Brain pericyte (primary cell): ENCODE measurements around the gene AHSG.

Source experiments
- DNase-seq: peaks from one replicate; pipeline ENCODE4 v3.0.0-alpha.2; 2012; ENCODE audit warnings: low read depth, low spot score

AHSG gene

GRCh38 chr3:186642014-186642413 is 29.2 kb downstream of the AHSG start:
- no peak for DNase-seq

GRCh38 chr3:186643493-186643892 is 30.6 kb downstream of the AHSG start:
- DNase-seq, result no peak

DNA sequence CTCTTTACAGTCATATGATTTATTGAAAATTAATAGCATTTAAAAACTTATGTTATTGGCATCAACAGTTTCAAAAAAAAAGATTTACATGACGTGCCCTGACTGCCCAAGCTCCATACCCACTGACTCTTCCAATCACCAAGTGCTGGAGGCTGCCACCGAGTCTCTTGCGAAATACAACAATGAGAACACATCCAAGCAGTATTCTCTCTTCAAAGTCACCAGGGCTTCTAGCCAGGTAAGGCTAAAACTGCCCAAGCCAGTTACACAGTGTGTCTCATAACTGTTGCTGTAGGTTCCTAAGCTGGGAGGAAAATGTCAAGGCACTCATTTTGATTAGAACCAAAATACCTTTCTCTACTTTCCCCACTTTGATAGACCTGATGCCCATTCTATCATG is 31.8 kb downstream of the AHSG start:
- DNase-seq, result no peak

DNA sequence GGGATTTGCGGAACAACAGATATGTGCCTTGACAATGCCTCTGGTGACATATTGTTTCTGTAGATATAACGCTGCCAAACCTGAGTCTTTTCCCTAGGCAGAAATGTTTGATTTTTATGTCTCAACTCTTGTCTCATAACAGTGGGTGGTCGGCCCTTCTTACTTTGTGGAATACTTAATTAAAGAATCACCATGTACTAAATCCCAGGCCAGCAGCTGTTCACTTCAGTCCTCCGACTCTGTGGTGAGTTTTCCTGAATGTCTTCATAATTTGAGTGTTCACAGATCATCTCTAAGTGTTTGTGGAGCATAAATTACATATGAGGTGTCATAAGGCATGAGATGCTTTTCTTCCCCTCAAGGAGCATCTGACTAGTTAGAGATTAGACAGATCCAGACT is 33.2 kb downstream of the AHSG start:
- no peak for DNase-seq

GRCh38 chr3:186646841-186647240 is 34.0 kb downstream of the AHSG start:
- no peak for DNase-seq

- DNase-seq, result no peak
Measured at GRCh38 chr3:186648851-186649250, 36.0 kb downstream of the AHSG start.

- no peak for DNase-seq
Measured at GRCh38 chr3:186651678-186652215, 38.9 kb downstream of the AHSG start.

- DNase-seq, result no peak
Measured at GRCh38 chr3:186653080-186653707, 40.3 kb downstream of the AHSG start.

GRCh38 chr3:186653984-186654383 is 41.1 kb downstream of the AHSG start:
- DNase-seq, result no peak

- no peak for DNase-seq
Measured at GRCh38 chr3:186663361-186664118, 50.7 kb downstream of the AHSG start.

DNA sequence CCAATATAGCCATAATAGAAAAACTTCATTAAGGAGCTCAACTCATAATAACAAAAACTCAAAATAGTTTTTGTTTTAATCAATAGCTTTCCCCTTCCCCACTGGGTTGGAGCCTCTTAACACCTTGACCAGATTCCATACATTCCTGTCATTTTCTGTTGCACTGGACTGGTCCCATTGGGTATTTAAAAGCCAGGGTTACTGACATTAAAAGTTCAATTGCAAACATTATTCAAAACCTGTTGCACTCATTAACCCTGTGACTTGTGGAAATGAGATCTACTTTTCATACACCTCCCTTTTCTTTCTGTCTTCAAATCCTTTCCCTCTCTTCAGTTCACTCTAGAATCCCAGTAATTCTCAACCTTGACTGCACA is 51.2 kb downstream of the AHSG start:
- DNase-seq, result no peak

- DNase-seq, result no peak
Measured at GRCh38 chr3:186664506-186664905, 51.6 kb downstream of the AHSG start.

- DNase-seq, result no peak
Measured at GRCh38 chr3:186665625-186666188, 52.8 kb downstream of the AHSG start, which contains the start of gene HRG. TSS of gene HRG (plus strand) at chr3:186666014. CDS start at chr3:186666032, 18 bp downstream.

DNA sequence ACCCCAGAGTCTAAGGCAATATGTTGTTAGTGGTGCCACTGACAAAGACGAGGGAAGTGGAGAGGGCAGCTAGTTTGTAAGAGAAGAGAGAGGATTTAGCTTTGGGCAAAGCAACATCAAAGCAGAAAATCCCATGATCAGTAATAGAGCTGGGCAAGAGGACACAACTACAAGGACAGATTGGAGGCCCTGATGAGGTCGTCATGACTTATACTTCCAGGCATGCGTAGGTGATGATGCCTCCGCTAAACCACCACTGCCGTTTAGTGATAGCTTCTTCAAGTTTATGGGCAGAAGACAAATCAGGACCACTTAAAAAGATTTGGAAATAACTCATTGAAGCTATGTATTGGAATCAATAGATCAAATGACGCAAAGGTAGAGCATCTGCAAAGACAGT is 55.6 kb downstream of the AHSG start:
- no peak for DNase-seq

- no peak for DNase-seq
Measured at GRCh38 chr3:186669378-186670084, 56.7 kb downstream of the AHSG start.

GRCh38 chr3:186670155-186670554 is 57.3 kb downstream of the AHSG start:
- no peak for DNase-seq
